ENCODE results near the gene CD36. TPM values are rescaled to one million over a fixed set of nuclear protein-coding genes. Genes with fewer than 3 reads are reported as not detected.

Gene CD36
- total and polyA plus RNA-seq, 2 donors (not counting 3 experiments of a cell fraction or from before 2014, with no cell fraction given): 0.58 to 0.87 TPM

DNA sequence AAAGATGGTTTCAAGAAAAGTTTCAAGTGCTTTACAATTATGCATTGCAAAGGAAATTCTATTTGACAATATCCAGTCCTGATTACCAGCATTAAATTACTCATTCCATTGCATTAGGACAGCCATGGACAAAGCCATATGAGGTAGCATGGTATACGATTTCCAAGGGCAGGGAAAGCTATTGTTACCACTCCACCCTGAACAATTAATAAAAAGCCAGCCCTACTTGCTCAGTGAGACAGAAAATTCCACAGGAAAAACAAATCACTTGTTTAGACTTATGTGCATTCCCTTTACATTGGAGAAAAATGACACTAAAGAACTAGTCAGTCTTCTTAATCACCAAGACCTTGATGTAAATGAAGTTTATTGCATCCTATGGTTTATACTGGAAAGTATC lies 5.6 kb downstream of the CD36 start:
- Histone ChIP-seq H4K20me1 (replicated peaks; ENCODE audit: control insufficient read depth, extremely low read depth, insufficient read depth, low read length) (no peaks in the 10 kb centered on the region), H3K9me3 (replicated peaks; ENCODE audit: control insufficient read depth, insufficient read depth, low read length) (no peaks in the 10 kb centered on the region), H2AFZ (ENCODE audit: low read depth, low read length) (no peak overlapping the region), H3K27me3 (ENCODE audit: control insufficient read depth in 2 of 2, insufficient read depth in 2 of 2, low read length in 2 of 2) (no peaks in the 10 kb centered on the region), H3K9ac (replicated peaks; ENCODE audit: extremely low read depth, insufficient read depth, low read length) (no peak overlapping the region), H3K4me3 (replicated peaks in 1 of 3; ENCODE audit: insufficient read depth in 1 of 3, low read depth in 1 of 3, low read length in 3 of 3) (no peak overlapping the region), H3K4me2 (ENCODE audit: insufficient read depth, low read length) (no peak overlapping the region), H3K27ac (ENCODE audit: insufficient read depth, low read depth, low read length) (no peak overlapping the region), H3K79me2 (ENCODE audit: control insufficient read depth, insufficient read depth, low read length) (no peaks in the 10 kb centered on the region), H3K4me1 (ENCODE audit: control insufficient read depth, extremely low read depth, insufficient read depth, low read length) (no peaks in the 10 kb centered on the region), H3K36me3 (ENCODE audit: control insufficient read depth in 2 of 2, extremely low read depth in 1 of 2, insufficient read depth in 2 of 2, low read length in 2 of 2) (no peaks in the 10 kb centered on the region), H3K9me1 (replicated peaks; ENCODE audit: control insufficient read depth, extremely low read depth, insufficient read depth, low read length) (no peaks in the 10 kb centered on the region)
- no TSS peak for BruUV-seq (replicated peaks)
- no peak for DNase-seq (ENCODE audit: low read depth, low spot score)
- TF ChIP-seq POLR2A (IDR thresholded peaks at IDR 0.05; ENCODE audit: low read depth, low read length) (no peak), JUN (IDR thresholded peaks at IDR 0.05; ENCODE audit: borderline replicate concordance, insufficient read depth, insufficient read length, low read depth) (no peak), GATA2 (IDR thresholded peaks at IDR 0.05; ENCODE audit: insufficient read depth, insufficient read length, low read depth, low read length) (no peak), POLR2AphosphoS5 (IDR thresholded peaks at IDR 0.05; ENCODE audit: insufficient read depth, low read depth, low read length) (no peak), MYC (IDR thresholded peaks at IDR 0.05; ENCODE audit: low read depth, low read length) (no peak), EZH2 (IDR thresholded peaks at IDR 0.05; ENCODE audit: borderline replicate concordance, low read depth, low read length, severe bottlenecking) (no peak), FOS (IDR thresholded peaks at IDR 0.05; ENCODE audit: borderline replicate concordance, insufficient read depth, low read length) (no peak)
- TF ChIP-seq, protein P1, sequence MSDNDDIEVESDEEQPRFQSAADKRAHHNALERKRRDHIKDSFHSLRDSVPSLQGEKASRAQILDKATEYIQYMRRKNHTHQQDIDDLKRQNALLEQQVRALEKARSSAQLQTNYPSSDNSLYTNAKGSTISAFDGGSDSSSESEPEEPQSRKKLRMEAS (IDR thresholded peaks at IDR 0.05; ENCODE audit: insufficient read depth, insufficient read length): no peak
- TF ChIP-seq, protein P2, sequence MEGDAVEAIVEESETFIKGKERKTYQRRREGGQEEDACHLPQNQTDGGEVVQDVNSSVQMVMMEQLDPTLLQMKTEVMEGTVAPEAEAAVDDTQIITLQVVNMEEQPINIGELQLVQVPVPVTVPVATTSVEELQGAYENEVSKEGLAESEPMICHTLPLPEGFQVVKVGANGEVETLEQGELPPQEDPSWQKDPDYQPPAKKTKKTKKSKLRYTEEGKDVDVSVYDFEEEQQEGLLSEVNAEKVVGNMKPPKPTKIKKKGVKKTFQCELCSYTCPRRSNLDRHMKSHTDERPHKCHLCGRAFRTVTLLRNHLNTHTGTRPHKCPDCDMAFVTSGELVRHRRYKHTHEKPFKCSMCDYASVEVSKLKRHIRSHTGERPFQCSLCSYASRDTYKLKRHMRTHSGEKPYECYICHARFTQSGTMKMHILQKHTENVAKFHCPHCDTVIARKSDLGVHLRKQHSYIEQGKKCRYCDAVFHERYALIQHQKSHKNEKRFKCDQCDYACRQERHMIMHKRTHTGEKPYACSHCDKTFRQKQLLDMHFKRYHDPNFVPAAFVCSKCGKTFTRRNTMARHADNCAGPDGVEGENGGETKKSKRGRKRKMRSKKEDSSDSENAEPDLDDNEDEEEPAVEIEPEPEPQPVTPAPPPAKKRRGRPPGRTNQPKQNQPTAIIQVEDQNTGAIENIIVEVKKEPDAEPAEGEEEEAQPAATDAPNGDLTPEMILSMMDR (IDR thresholded peaks at IDR 0.05; ENCODE audit: extremely low read depth in 1 of 2, insufficient read depth in 1 of 2, low read depth in 1 of 2, low read length in 2 of 2): no peak
- no peak for FAIRE-seq
- intact Hi-C loops (cut with micrococcal nuclease): no loop called here
- CTCF ChIA-PET: interaction anchor here (1.1 kb wide), 1 partner anchor 10 kb away, joined by 3 read pairs; no protein-coding TSS in a partner anchor
- POLR2A ChIA-PET: no interaction called here
- dilution Hi-C loops (cut with MboI; ENCODE audit: extremely low pct_ligation_motif_present, low sequenced_read_pairs): no loop called here
